NCI-H2171 treated with DMSO at 0.1 percent for 48 hours (cell line): Measurements from ENCODE around the gene RAB36.
A peak's percentile ranks its signal among the peaks of the same experiment; 100 is the strongest.

ENCODE experiments used
- DNase-seq: peaks from one replicate; lab custom pipeline; 2025; lab: John Stamatoyannopoulos, UW

The RAB36 gene

GRCh38 chr22:23182309-23183060 lies 37.2 kb downstream of the RAB36 start:
- DNase-seq: peak; percentile 86

GRCh38 chr22:23183061-23183698 lies 37.9 kb downstream of the RAB36 start:
- peak; percentile 32 for DNase-seq

GRCh38 chr22:23184100-23184763 lies 39.0 kb downstream of the RAB36 start:
- DNase-seq: no peak

- peak; percentile 83 for DNase-seq
Observed at GRCh38 chr22:23184764-23185113, 39.5 kb downstream of the RAB36 start.

GRCh38 chr22:23187211-23187610 lies 41.9 kb downstream of the RAB36 start:
- no peak for DNase-seq

GRCh38 chr22:23187871-23188700 lies 42.8 kb downstream of the RAB36 start:
- no peak for DNase-seq

- no peak for DNase-seq
Observed at GRCh38 chr22:23190526-23190925, 45.2 kb downstream of the RAB36 start.

GRCh38 chr22:23192133-23192532 lies 46.9 kb downstream of the RAB36 start:
- DNase-seq: peak; percentile 67

- DNase-seq: no peak
Observed at GRCh38 chr22:23192558-23192957, 47.3 kb downstream of the RAB36 start.

GRCh38 chr22:23193196-23193827 lies 48.0 kb downstream of the RAB36 start:
- DNase-seq: no peak

- DNase-seq: no peak
Observed at GRCh38 chr22:23193882-23194281, 48.6 kb downstream of the RAB36 start.

GRCh38 chr22:23196165-23196564 lies 50.9 kb downstream of the RAB36 start:
- DNase-seq: peak; percentile 79

GRCh38 chr22:23197836-23198235 lies 52.6 kb downstream of the RAB36 start:
- DNase-seq: no peak

- DNase-seq: no peak
Observed at GRCh38 chr22:23199159-23199558, 53.9 kb downstream of the RAB36 start.

GRCh38 chr22:23200898-23201297 lies 55.6 kb downstream of the RAB36 start:
- no peak for DNase-seq

GRCh38 chr22:23202812-23203451 lies 57.7 kb downstream of the RAB36 start:
- peak; percentile 30 for DNase-seq

GRCh38 chr22:23203452-23204124 lies 58.3 kb downstream of the RAB36 start:
- no peak for DNase-seq

GRCh38 chr22:23204125-23204488 lies 58.8 kb downstream of the RAB36 start:
- no peak for DNase-seq

- DNase-seq: peak; percentile 39
Observed at GRCh38 chr22:23204541-23205157, 59.4 kb downstream of the RAB36 start.

GRCh38 chr22:23205339-23206049 lies 60.2 kb downstream of the RAB36 start:
- no peak for DNase-seq
